ENCODE results near the gene FAM90A1. TPM values are rescaled to one million over a fixed set of nuclear protein-coding genes. Genes with fewer than 3 reads are reported as not detected.

The FAM90A1 gene, protein sequence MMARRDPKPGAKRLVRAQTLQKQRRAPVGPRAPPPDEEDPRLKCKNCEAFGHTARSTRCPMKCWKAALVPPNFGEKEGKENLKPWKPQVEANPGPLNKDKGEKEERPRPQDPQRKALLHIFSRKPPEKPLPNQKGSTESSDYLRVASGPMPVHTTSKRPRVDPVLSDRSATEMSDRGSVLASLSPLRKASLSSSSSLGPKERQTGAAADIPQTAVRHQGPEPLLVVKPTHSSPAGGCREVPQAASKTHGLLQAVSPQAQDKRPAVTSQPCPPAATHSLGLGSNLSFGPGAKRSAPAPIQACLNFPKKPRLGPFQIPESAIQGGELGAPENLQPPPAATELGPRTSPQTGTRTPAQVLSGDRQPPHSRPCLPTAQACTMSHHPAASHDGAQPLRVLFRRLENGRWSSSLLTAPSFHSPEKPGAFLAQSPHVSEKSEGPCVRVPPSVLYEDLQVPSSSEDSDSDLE
- total RNA-seq, result not detected in 2 replicates

GRCh38 chr12:8226992-8227731, at the start of gene FAM90A1:
Gene FAM90A1, minus strand, starts transcription at chr12:8227618. Its CDS starts 2,786 bp downstream, at chr12:8224832.

Other genes starting within 250 kb of the FAM90A1 start
- 6.7 and 9.2 TPM in 2 replicates for gene FOXJ2, start 194.9 kb downstream of the FAM90A1 start, total RNA-seq
- gene C3AR1, start 161.3 kb downstream of the FAM90A1 start, total RNA-seq, result not detected in 2 replicates
- 19.0 and 33.2 TPM in 2 replicates for gene NECAP1, start 145.3 kb downstream of the FAM90A1 start, total RNA-seq
- 0.42 TPM in 1 of 2 replicates, not detected in the other for gene CLEC4A, start 104.0 kb downstream of the FAM90A1 start, total RNA-seq
- gene ZNF705A, start 70.6 kb downstream of the FAM90A1 start, total RNA-seq, result not detected in 2 replicates
- not detected in 2 replicates for gene CLEC6A, start 228.3 kb upstream of the FAM90A1 start, total RNA-seq